HFF-Myc (cell line): ENCODE measurements around the gene TAF1A.

Experiments used
- DNase-seq: peaks from one replicate; pipeline ENCODE4 v3.0.0-alpha.2; 2011; ENCODE audit warnings: low read depth; ENCODE audit errors: extremely low read depth
- H3K4me3 ChIP-seq: replicated peaks from 2 replicates; pipeline ENCODE4 v1.5.1; 2011; ENCODE audit warnings: low read depth, mild to moderate bottlenecking, control low read depth, low read length
- TF ChIP-seq, protein P1 (sequence below): IDR thresholded peaks from 2 replicates; pipeline ENCODE4 v1.5.1; 2012; ENCODE audit warnings: mild to moderate bottlenecking, low read depth, low read length, control low read depth; ENCODE audit errors: missing control alignments

Gene TAF1A

GRCh38 chr1:222555992-222556615 is 33.6 kb downstream of the TAF1A start:
- no peak for DNase-seq
- TF ChIP-seq, protein P1, sequence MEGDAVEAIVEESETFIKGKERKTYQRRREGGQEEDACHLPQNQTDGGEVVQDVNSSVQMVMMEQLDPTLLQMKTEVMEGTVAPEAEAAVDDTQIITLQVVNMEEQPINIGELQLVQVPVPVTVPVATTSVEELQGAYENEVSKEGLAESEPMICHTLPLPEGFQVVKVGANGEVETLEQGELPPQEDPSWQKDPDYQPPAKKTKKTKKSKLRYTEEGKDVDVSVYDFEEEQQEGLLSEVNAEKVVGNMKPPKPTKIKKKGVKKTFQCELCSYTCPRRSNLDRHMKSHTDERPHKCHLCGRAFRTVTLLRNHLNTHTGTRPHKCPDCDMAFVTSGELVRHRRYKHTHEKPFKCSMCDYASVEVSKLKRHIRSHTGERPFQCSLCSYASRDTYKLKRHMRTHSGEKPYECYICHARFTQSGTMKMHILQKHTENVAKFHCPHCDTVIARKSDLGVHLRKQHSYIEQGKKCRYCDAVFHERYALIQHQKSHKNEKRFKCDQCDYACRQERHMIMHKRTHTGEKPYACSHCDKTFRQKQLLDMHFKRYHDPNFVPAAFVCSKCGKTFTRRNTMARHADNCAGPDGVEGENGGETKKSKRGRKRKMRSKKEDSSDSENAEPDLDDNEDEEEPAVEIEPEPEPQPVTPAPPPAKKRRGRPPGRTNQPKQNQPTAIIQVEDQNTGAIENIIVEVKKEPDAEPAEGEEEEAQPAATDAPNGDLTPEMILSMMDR: no peak
- no peak overlapping the region for H3K4me3 ChIP-seq

DNA sequence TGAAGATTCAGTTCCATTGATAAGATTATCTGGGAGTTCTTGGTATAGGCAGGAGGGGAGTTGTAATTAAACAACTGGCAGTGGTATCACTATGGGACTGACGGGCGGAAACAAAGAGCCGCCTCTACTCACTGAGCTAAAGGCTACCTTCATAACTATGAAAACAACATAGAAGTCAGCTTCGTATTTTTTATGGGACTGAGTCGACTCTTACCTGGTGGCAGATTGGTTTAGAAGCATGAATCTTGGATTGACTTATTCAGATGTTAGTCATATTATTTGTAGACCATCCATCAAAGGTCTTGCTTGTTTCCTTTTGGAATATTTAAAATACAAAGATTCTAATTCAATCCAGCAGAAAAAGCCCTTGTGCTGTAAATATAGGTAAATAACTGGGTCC is 35.6 kb downstream of the TAF1A start:
- TF ChIP-seq, protein P1: no peak
- H3K4me3 ChIP-seq: no peak overlapping the region
- no peak for DNase-seq

- no peak for DNase-seq
- H3K4me3 ChIP-seq: no peak overlapping the region
- TF ChIP-seq, protein P1: no peak
Measured at GRCh38 chr1:222552882-222553281, 36.9 kb downstream of the TAF1A start.

GRCh38 chr1:222547944-222548671 is 41.6 kb downstream of the TAF1A start, which contains the start of gene HHIPL2:
TSS of gene HHIPL2 (minus strand) at chr1:222548104. CDS start at chr1:222548044, 60 bp downstream.
- no peak within 1 kb of the TSS for H3K4me3 ChIP-seq
- TF ChIP-seq, protein P1: no peak
- no peak for DNase-seq

DNA sequence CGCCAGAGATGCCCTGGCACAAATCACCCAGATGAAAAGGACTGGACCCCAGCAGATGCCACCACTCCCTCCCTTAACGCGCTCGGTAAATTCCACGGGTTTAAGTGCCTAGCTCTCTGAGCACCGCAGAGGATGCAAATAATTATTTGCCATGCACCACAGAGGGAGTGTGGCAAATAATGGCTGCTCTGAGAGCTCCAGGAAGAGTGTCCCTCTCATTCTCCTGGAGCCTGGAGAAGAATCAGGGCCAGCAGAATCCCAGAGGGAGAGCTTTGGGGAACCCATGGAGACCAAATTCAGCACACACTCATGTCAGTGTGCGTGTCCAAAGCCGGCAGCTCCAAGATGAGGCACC is 42.5 kb downstream of the TAF1A start:
- no peak for DNase-seq
- TF ChIP-seq, protein P1: no peak
- no peak overlapping the region for H3K4me3 ChIP-seq

DNA sequence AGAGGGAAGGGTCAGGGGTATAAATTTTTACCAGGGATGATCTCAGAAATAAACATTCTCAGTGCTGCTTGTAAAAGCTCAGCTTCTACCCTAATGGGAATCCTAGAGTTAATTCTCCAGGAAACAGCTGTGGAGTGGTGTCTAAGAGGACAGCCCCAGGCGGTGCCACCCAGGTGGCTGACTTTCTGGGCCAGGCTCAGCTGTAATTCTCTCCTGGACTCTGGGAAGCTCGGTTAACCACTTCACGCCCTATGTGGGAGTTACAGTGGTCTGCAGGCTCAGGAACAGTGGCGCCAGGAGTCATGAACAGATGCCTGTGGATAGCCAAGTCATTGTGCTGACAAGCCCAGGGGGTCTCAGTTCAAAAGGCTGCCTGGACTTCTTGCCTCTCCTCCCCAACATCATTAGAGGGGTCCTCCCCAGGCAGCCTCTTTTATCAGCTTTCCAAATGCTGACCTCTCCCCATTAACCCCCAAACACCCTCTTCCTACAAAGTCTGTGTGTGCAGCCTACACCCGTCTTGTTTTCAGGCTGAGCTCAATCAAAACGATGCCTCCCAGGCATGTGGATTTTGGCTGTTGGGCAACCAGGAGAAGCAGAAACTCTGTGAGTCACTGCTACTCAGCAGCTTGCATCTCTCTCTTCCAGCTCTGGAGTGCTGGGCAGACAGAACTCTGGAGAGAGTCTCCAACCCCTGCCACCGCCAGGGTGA is 43.0 kb downstream of the TAF1A start:
- no peak overlapping the region for H3K4me3 ChIP-seq
- TF ChIP-seq, protein P1: no peak
- peak; percentile 35 for DNase-seq
